Glomerular visceral epithelial cell (primary cell): ENCODE measurements around the gene ARHGAP29.

ENCODE experiments used
- DNase-seq: peaks from one replicate; pipeline ENCODE4 v3.0.0-alpha.2; 2016; ENCODE audit errors: extremely low spot score

The ARHGAP29 gene

DNA sequence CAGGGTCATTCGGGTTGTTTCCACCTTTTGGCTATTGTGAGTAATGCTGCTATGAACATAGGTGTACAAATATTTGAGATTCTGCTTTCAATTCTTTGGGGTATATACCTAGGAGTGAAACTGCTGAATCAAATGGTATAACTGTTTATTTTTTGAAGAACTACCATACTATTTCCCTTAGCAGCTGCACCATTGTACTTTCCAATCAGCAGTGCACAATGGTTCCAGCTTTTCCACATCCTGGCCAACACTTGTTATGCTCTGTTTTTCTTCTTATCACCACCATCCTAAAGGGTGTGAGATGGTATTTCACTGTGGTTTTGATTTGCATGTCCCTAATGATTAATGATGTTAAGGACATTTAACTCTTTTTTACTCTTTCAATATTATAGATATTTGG lies 112.8 kb downstream of the ARHGAP29 start:
- DNase-seq, result no peak

DNA sequence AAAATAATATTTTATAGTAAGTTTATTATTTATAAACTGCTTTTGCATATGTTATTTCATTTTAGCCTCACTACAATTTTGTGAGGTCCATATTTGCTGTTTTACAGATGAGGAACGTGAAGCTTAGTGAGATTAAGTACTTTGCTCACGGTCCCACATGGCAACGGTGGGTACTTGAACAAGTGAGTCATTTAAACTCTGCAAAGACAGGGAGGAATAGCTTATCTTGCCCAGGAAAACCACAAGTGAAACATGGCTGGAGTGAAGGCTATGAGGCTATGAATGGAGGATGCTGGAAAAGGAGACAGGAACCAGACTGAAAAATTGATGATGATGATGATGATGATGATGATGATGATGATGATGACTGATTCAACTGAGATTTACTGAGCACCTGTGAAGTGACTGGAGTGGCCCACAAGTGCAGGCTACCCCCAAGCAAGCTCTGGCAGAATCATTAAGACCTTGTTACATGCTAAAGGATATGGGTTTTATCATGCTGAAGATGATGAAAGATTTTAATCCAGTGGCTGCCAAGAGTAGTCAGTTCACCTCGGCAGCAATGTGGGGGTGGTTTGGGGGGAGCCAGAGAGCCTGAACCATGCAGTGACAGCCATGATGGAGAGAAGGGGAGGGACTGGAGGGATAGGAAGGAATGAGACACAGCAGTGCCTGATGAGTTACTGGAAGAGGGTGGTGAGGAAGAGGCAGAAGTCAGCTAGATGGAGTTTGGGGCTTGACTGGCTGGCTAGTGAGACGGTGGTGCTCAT lies 115.0 kb downstream of the ARHGAP29 start:
- DNase-seq, result peak; percentile 37
